GM19438 (cell line): ENCODE data around the gene LY9.
"Not testable (repeated sequence)": the region's sequence is repeated elsewhere in the genome, so short reads cannot be mapped to it uniquely, and the experiment has no call there.

Experiments
- ATAC-seq: cut with Tn5 transposase; IDR thresholded peaks from one replicate; pipeline ENCODE4 v1.9.1; 2021; ENCODE audit warnings: low read depth; ENCODE audit not compliant: unreplicated experiment

LY9 gene

DNA sequence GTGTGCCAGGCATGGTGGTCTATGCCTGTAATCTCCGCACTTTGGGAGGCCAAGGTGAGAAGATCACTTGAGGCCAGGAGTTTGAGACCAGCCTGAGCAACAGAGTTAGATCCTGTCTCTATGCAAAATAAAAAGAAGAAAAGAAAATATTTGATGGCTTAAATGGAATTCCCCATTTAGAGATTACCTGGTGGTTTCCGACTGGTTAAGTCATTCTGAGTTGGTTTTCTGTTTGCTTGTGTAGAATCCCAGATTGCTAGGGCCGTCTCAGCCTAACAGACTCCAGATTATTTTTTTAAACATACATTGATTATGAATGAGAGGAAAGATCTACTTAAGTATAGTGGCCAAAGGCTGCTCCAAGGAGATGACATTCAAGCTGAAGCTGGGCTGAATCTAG, 22.9 kb upstream of the LY9 start:
- no peak for ATAC-seq

DNA sequence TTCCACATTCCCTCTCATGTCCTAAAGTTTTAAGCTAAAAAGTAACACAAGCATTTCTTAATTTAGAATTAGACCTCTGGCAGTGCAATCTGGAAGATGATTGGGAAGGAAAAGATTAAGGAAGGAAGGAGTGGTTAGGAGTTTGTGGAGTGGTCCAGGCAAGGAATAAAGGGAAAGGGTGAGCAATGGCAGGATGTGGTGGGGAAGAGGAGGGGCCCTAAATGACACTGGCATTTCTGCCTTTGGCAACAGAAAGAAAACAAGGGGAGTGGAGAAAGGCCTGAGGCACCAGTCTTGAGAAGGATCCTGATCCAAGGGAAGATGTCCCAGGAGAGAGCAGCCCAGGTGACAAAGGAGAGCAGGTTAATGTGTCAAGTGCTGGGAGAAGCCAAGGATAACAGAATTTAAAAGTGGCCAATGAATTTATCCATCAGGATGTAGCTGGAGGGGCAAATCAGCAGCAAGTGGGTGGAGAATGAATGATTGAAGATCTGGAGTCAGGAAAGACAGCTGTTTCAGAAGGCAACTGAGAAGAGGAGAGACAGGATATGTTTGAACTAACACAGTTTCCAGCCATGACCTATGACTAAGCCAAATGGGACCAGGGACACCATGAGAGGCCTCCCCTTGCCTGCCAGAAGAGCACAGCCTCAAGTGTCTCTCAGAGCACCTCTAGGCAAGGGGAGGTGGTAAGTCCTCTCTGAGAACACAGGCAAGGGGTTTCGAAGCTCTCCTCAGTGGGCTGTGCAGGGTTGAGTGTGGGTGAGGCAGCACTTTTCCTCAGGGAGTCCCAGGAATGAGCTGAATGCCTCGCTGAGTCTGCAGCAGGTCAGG, 20.9 kb upstream of the LY9 start:
- ATAC-seq, result no peak

DNA sequence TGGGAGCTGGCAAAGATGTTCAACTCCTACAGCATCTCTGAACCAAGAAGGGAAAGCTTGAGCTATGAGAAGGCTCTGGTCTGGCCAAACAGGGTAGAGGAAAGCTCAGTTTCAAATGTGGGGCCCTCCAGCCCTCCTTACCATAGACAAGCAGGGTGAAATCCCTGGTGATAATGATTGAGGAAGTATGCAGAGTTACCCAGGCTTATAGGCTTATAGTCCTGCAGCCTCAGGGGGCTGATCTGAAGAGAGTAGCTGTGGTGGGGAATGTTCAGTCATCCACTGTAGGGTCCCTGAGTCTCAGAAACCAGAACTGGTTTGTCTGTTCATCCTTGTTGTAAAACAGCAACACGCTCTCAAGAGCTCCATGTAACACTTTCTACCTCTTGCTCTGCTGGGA, 19.8 kb upstream of the LY9 start:
- no peak for ATAC-seq

DNA sequence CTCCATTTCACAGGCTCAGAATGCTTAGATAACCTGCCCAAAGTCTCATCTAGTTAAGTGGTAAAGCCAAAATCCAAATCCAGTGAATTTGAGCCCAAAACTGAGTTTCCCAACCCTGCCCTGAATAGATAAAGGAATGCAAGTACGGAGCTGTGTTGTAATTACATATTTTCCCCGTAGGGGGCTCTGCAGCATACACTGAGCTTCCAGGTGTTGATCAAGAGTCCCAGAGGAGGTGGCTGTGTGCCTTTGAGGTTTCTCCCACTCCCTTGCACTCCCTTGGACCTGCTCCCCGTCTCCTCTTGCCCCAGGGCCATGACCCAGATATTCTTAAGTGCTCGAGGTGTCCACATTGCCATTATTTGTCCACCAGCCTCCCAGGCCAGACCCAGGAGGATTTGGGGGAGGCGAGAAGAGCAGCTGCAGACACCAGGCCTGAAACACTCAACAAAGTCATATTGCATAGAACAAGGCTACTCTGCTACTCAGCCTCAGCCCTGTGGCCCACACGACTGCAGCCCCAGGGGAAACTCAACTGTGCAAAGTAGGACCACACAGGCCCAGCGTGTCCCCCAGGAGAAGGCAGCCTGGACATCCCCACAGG, 18.4 kb upstream of the LY9 start:
- ATAC-seq, result no peak

GRCh38 chr1:160778976-160779375, 17.0 kb upstream of the LY9 start:
- ATAC-seq, result no peak

DNA sequence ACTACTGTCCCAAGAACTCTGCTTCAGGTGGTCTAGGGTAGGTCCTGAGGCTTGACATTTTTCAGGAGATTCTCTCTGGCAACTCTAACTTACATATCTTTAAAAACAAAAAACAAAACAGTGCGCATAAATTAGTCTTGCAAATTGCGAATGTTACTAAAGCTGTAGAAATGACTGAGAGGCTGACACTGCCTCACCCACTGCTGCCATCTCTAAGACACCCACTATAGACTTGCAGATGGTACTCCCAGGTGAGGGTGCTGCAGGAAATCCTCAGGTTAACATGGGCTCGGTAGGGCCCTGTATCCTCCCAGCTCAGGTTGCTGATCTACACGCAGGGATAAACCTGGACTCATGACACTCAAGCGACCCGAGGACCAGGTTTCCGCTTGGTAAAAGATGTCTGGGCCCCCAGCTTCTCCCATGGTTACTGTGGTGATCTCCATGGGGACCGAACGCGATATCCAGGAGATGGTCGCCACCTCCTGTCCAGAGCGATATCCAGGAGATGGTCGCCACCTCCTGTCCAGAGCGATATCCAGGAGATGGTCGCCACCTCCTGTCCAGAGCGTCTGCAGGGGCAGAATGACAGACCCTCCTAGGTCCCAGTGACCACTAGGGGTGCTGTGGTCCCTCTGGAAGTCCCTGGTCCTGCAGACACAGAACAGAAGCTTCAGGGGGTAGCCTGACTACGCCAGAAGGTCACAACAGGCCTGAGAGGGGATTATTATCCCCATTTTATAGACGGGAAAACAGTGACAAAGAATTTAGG, 16.2 kb upstream of the LY9 start:
- ATAC-seq, result no peak

DNA sequence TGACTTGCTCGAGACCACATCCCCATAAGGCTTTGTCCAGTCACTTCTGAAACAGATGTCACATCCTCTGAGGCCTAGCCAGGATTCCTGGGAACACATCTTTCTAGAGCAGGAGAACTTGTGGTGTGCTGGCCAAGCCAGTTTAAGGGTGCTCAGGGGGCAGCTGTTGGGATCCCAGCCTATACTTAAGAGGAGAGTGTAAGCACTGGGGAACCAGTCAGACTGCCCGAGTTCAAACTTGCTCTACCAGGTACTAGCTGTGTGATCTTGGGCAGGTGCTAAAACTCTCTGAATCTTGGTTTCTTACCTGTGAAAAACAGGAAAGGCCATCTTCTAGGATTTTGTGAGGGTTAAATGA, 15.6 kb upstream of the LY9 start:
- ATAC-seq, result no peak

GRCh38 chr1:160781186-160781766, 14.7 kb upstream of the LY9 start:
- no peak for ATAC-seq

- peak; percentile 84 for ATAC-seq
These were observed 13.9 kb upstream of the LY9 start for GRCh38 chr1:160781914-160782689.

GRCh38 chr1:160782988-160783765, 12.8 kb upstream of the LY9 start:
- ATAC-seq, result not testable (repeated sequence)

- ATAC-seq, result no peak
These were observed 6.8 kb upstream of the LY9 start for GRCh38 chr1:160789051-160789701.

- ATAC-seq, result peak; percentile 80
These were observed 6.0 kb upstream of the LY9 start for GRCh38 chr1:160789702-160790611.

DNA sequence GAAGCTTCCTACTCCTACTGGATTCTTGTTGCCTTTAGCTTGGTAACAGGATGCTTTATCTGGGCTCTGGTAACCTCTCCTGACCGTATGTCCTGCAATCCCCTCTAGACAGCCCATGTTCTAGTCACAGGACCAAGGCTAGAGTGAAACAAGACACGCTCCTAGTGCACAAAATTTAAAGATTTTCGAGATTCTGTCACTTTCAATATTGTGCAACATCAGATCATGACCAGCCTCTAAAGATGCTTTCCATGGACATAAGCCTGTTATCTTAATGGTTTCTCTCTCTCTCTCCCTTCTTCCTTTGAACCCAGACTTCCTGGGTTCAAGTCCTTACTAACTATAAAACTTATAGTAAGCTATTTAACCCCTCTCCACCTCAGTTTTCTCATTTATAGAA, 1.6 kb upstream of the LY9 start:
- ATAC-seq, result no peak

- ATAC-seq, result peak; percentile 43
These were observed 1.3 kb downstream of the LY9 start for GRCh38 chr1:160797271-160797709.

GRCh38 chr1:160797861-160798273, 1.9 kb downstream of the LY9 start:
- ATAC-seq, result no peak

- no peak for ATAC-seq
These were observed 2.5 kb downstream of the LY9 start for GRCh38 chr1:160798439-160798838.

GRCh38 chr1:160799641-160800040, 3.7 kb downstream of the LY9 start:
- ATAC-seq, result no peak

- no peak for ATAC-seq
These were observed 4.2 kb downstream of the LY9 start for GRCh38 chr1:160800142-160800541.
